GM23248 (cell line): ENCODE data around the gene CHIT1.

Source experiments
- EZH2 ChIP-seq: fragments of 200-600 bp; sonication (generic); IDR thresholded peaks from 2 replicates; pipeline ENCODE4 v1.6.1; 2018; ENCODE audit warnings: antibody characterized with exemption, mild to moderate bottlenecking; ENCODE audit not compliant: insufficient read depth, poor library complexity, severe bottlenecking
- EZH2phosphoT487 ChIP-seq: fragments of 200-600 bp; sonication (generic); IDR thresholded peaks from 2 replicates; pipeline ENCODE4 v1.6.1; 2018; ENCODE audit warnings: antibody characterized with exemption, moderate library complexity, mild to moderate bottlenecking, low read depth; ENCODE audit not compliant: insufficient read depth

DNA sequence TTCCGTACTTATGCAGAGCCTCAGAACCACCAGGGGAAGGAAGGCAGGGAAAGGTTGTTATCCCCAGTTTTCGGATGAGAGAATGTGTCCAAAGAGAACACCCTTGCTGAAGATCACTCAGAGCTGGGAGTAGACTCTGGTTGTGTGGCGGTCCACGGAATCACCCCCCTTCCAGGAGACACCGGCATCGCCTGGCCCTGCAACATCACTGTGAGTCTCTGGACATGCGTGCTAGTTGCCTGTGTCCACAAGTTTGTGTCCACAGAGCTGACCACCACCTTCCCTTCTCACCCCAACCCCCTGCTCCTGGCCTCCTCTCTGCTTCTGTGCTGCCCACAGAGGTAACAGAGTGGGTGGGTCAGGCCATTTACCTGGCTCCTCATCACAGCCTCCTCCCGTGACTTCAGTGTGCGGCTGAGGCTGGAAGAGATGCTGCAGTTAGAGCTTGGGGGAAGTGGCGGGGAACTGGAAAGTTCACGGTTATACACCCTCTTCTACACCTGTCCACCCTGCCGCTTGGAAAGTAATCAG, 61.2 kb downstream of the CHIT1 start:
- TF ChIP-seq EZH2phosphoT487 (no peak), EZH2 (no peak)
